Transverse colon (tissue), 4 donors: ENCODE data around the gene NRF1. TPM values are rescaled to one million over a fixed set of nuclear protein-coding genes. Genes with fewer than 3 reads are reported as not detected.

ENCODE experiments used
- DNase-seq: peaks from one replicate; pipeline ENCODE4 v3.0.0-alpha.2; 2019
- H3K27ac ChIP-seq, 4 donors: fragments of 200-600 bp; sonication (generic); 2 replicates each; pipeline ENCODE4 v1.5.1; 2016 to 2018; ENCODE audit warnings: inconsistent platforms in 4 of 4
- H3K27me3 ChIP-seq: fragments of 200-600 bp; sonication (generic); 2 replicates; pipeline ENCODE4 v1.5.1; 2017; ENCODE audit warnings: inconsistent platforms
- H3K36me3 ChIP-seq, 4 donors: fragments of 200-600 bp; sonication (generic); 2 replicates each; pipeline ENCODE4 v1.5.1; 2017 to 2019; ENCODE audit warnings: inconsistent platforms in 4 of 4
- H3K4me1 ChIP-seq, 4 donors: fragments of 200-600 bp; sonication (generic); 2 replicates each; pipeline ENCODE4 v1.5.1; 2017 to 2020; ENCODE audit warnings: inconsistent platforms in 4 of 4
- H3K4me3 ChIP-seq, 4 donors: fragments of 200-600 bp; sonication (generic); 1 replicate in 1 of 4; 2 replicates in 3 of 4; pipeline versions ENCODE4 v1.5.1 to v1.6.1; 2017 to 2019; ENCODE audit warnings: inconsistent platforms in 4 of 4
- H3K9me3 ChIP-seq, 2 donors: fragments of 200-600 bp; sonication (generic); 2 replicates each; pipeline ENCODE4 v1.5.1; 2017 to 2019; ENCODE audit warnings: inconsistent platforms in 2 of 2
- CTCF ChIP-seq, 5 experiments: fragments of 200-600 bp in 3 of 5; fragments of 450-650 bp in 2 of 5; sonication (generic) in 3 of 5; IDR thresholded peaks; 1 replicate in 2 of 5; 2 replicates in 3 of 5; pipeline ENCODE4 v1.5.1; 2016 to 2017; ENCODE audit warnings: antibody characterized with exemption in 5 of 5, inconsistent platforms in 3 of 5, mild to moderate bottlenecking in 2 of 5, moderate library complexity in 1 of 5
- EP300 ChIP-seq: sonication (generic); formaldehyde crosslinking; IDR thresholded peaks from one replicate; pipeline ENCODE4 v1.6.1; 2017; ENCODE audit warnings: antibody characterized with exemption, low read depth
- POLR2A ChIP-seq: fragments of 450-650 bp; IDR thresholded peaks from one replicate; pipeline ENCODE4 v1.6.1; 2016; ENCODE audit warnings: antibody characterized with exemption, mild to moderate bottlenecking, moderate library complexity
- POLR2AphosphoS5 ChIP-seq, 3 donors: sonication (generic); formaldehyde crosslinking; IDR thresholded peaks; one replicate each; pipeline ENCODE4 v1.6.1; 2016; ENCODE audit warnings: antibody characterized with exemption in 3 of 3
- WGBS, 2 donors: methylation state at CpG; one replicate each; pipeline ENCODE4 v1.1.5; 2018; ENCODE audit warnings: low coverage in 1 of 2; 5-methylcytosine and 5-hydroxymethylcytosine counted together
- in situ Hi-C, 4 donors: fragments of 200-750 bp; cut with MboI; loops; one replicate each; pipeline versions ENCODE4 v1.15.0 to v1.15.1; 2017; ENCODE audit warnings: low sequenced_read_pairs in 3 of 4, low pct_ligation_motif_present in 1 of 4, low pct_unique_long_range_greater_than_20kb in 1 of 4
- intact Hi-C: fragments of 100-400 bp; cut with DNase I; formaldehyde crosslinking; loops from one replicate; pipeline ENCODE4 v1.15.1; 2023; ENCODE audit warnings: low total_unique reads
- total RNA-seq, 4 donors: library from RNA; depleted of rRNA; stranded (reverse); fragments of >200 nt; gene quantifications; one replicate each; pipeline ENCODE4 v1.1.0, GENCODE V29; 2016

The NRF1 gene
- total RNA-seq, 4 donors from 2014 or later, result 11.6 to 21.5 (median 15.3) TPM

GRCh38 chr7:129780257-129780973, 168.9 kb downstream of the NRF1 start:
- Histone ChIP-seq H3K27me3 (peaks cover 94% of the 10 kb centered on the region), H3K4me1 (peaks cover 42 to 70% (median 63%) of the 10 kb centered on the region in 4 donors), H3K4me3 (peak overlapping the region; percentile 26 to 71 (median 52)), H3K27ac (peak overlapping the region in 3 of 4 donors; percentile 69 to 87 (median 80)), H3K9me3 (no peaks in the 10 kb centered on the region), H3K36me3 (no peaks in the 10 kb centered on the region)
- peak; percentile 91 for DNase-seq
- TF ChIP-seq POLR2A, result no peak
- TF ChIP-seq CTCF (IDR thresholded peaks at IDR 0.05), result no peak
- no peak for TF ChIP-seq EP300
- intact Hi-C loops (no loop called here), in situ Hi-C loops (no loop called here)
- WGBS, 2 donors, result 7% methylated on average over 3 of the region's 64 CpGs; no CpG with 5 or more reads in 1 of the 2 donors

- in situ Hi-C loops, result no loop called here
- WGBS, 2 donors, result 0 to 1% methylated on average over 3 to 33 of the region's 55 CpGs
Measured at GRCh38 chr7:129780974-129781927, 169.7 kb downstream of the NRF1 start.

GRCh38 chr7:129781928-129782817, 170.7 kb downstream of the NRF1 start:
- WGBS, 2 donors, result 3 to 4% methylated on average over 16 to 50 of the region's 73 CpGs
- no peak for DNase-seq

More at GRCh38 chr7:129780974-129781927, 169.7 kb downstream of the NRF1 start:
- peak overlapping the region in 3 of 4 donors; percentile 45 to 71 (median 58) for H3K4me3 ChIP-seq
- H3K27me3 ChIP-seq, result peaks cover 97% of the 10 kb centered on the region
- H3K4me1 ChIP-seq, result peaks cover 48 to 78% (median 69%) of the 10 kb centered on the region in 4 donors
- no peak overlapping the region for H3K27ac ChIP-seq
- intact Hi-C loops, result no loop called here
- no peak for DNase-seq
- no peaks in the 10 kb centered on the region for H3K36me3 ChIP-seq
- TF ChIP-seq CTCF (IDR thresholded peaks at IDR 0.05) (no peak), POLR2A (no peak), POLR2AphosphoS5 (IDR thresholded peaks at IDR 0.05) (no peak), EP300 (no peak)
- H3K9me3 ChIP-seq, result no peaks in the 10 kb centered on the region

More at GRCh38 chr7:129781928-129782817, 170.7 kb downstream of the NRF1 start:
- Histone ChIP-seq H3K9me3 (no peaks in the 10 kb centered on the region), H3K4me3 (peak overlapping the region in 1 of 4 donors; percentile 71), H3K27ac (no peak overlapping the region), H3K27me3 (peaks cover 100% of the 10 kb centered on the region), H3K36me3 (no peaks in the 10 kb centered on the region), H3K4me1 (peaks cover 48 to 78% (median 69%) of the 10 kb centered on the region in 4 donors)
- TF ChIP-seq CTCF (IDR thresholded peaks at IDR 0.05), result no peak
- TF ChIP-seq POLR2AphosphoS5 (IDR thresholded peaks at IDR 0.05), result no peak
- TF ChIP-seq POLR2A, result no peak
- TF ChIP-seq EP300, result no peak
- intact Hi-C loops (no loop called here), in situ Hi-C loops (no loop called here)
